Thyroid gland (tissue), 4 donors: ENCODE data around the gene SPRY1. TPM values are rescaled to one million over a fixed set of nuclear protein-coding genes. Genes with fewer than 3 reads are reported as not detected.

Experiments
- DNase-seq, 2 donors: peaks; one replicate each; pipeline ENCODE4 v3.0.0-alpha.2; 2019
- H3K27ac ChIP-seq, 3 donors: fragments of 200-600 bp; sonication (generic); 1 replicate in 2 of 3; 2 replicates in 1 of 3; pipeline ENCODE4 v1.5.1; 2016 to 2019; ENCODE audit warnings: mild to moderate bottlenecking in 1 of 3, moderate library complexity in 1 of 3
- H3K27me3 ChIP-seq: fragments of 200-600 bp; sonication (generic); one replicate; pipeline ENCODE4 v1.5.1; 2019
- H3K36me3 ChIP-seq, 2 donors: fragments of 200-600 bp; sonication (generic); one replicate each; pipeline ENCODE4 v1.5.1; 2016 to 2019
- H3K4me1 ChIP-seq, 2 donors: fragments of 200-600 bp; sonication (generic); one replicate each; pipeline ENCODE4 v1.5.1; 2017 to 2019
- H3K4me3 ChIP-seq, 3 donors: fragments of 200-600 bp; sonication (generic); replicated peaks in 1 of 3; 1 replicate in 2 of 3; 2 replicates in 1 of 3; pipeline ENCODE4 v1.5.1; 2016; ENCODE audit warnings: mild to moderate bottlenecking in 1 of 3
- H3K9me3 ChIP-seq: fragments of 200-600 bp; sonication (generic); one replicate; pipeline ENCODE4 v1.5.1; 2017
- POLR2A ChIP-seq, 2 donors: fragments of 450-650 bp; IDR thresholded peaks; one replicate each; pipeline ENCODE4 v1.6.1; 2017; ENCODE audit warnings: antibody characterized with exemption in 2 of 2, mild to moderate bottlenecking in 2 of 2, moderate library complexity in 1 of 2
- WGBS, 2 donors: methylation state at CpG; one replicate each; pipeline ENCODE4 v1.1.5; 2017; 5-methylcytosine and 5-hydroxymethylcytosine counted together
- intact Hi-C: fragments of 100-400 bp; cut with DNase I; formaldehyde crosslinking; loops from one replicate; pipeline ENCODE4 v1.15.1; 2023
- total RNA-seq, 4 donors: library from RNA; depleted of rRNA; stranded (reverse); fragments of >200 nt; gene quantifications; one replicate each; pipeline ENCODE4 v1.2.3, GENCODE V29; 2016
- TF ChIP-seq, protein P1 (sequence below), 6 experiments: fragments of 200-600 bp in 3 of 6; fragments of 450-650 bp in 3 of 6; sonication (generic) in 3 of 6; IDR thresholded peaks; one replicate each; pipeline ENCODE4 v1.5.1; 2016 to 2019; ENCODE audit warnings: antibody characterized with exemption in 6 of 6, mild to moderate bottlenecking in 2 of 6, inconsistent platforms in 1 of 6, moderate library complexity in 1 of 6

SPRY1 gene
- total RNA-seq, 4 donors from 2014 or later, result 52.2 to 142 (median 100) TPM

DNA sequence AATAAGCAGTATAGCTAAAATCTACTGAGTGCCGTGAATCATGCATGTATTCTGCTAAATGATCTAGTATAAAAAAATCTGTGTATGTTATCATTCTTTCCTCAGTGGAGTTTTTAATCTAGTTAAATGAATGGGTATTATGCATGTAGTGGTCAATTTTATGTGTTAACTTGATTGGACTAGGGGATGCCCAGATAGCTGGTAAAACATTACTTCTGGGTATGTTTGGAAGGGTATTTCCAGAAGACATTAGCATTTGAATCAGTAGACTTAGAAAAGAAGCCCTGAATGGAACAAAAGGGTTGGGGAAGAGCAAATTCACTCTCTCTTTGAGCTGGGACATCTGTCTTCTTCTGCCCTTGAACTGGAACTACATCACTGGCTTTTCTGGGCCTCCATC is 34.5 kb upstream of the SPRY1 start:
- no peaks in the 10 kb centered on the region for H3K36me3 ChIP-seq
- no peaks in the 10 kb centered on the region for H3K9me3 ChIP-seq
- DNase-seq, result no peak
- H3K27me3 ChIP-seq, result no peaks in the 10 kb centered on the region
- H3K4me1 ChIP-seq, result peaks cover 0 to 11% of the 10 kb centered on the region in 2 donors
- WGBS, 2 donors, result 88 to 98% methylated on average over 1 of the region's 1 CpG
- TF ChIP-seq POLR2A (IDR thresholded peaks at IDR 0.05), result no peak
- TF ChIP-seq, protein P1, sequence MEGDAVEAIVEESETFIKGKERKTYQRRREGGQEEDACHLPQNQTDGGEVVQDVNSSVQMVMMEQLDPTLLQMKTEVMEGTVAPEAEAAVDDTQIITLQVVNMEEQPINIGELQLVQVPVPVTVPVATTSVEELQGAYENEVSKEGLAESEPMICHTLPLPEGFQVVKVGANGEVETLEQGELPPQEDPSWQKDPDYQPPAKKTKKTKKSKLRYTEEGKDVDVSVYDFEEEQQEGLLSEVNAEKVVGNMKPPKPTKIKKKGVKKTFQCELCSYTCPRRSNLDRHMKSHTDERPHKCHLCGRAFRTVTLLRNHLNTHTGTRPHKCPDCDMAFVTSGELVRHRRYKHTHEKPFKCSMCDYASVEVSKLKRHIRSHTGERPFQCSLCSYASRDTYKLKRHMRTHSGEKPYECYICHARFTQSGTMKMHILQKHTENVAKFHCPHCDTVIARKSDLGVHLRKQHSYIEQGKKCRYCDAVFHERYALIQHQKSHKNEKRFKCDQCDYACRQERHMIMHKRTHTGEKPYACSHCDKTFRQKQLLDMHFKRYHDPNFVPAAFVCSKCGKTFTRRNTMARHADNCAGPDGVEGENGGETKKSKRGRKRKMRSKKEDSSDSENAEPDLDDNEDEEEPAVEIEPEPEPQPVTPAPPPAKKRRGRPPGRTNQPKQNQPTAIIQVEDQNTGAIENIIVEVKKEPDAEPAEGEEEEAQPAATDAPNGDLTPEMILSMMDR (IDR thresholded peaks at IDR 0.05), result no peak
- H3K27ac ChIP-seq, result no peak overlapping the region
- no peak overlapping the region for H3K4me3 ChIP-seq
- intact Hi-C loops, result no loop called here

DNA sequence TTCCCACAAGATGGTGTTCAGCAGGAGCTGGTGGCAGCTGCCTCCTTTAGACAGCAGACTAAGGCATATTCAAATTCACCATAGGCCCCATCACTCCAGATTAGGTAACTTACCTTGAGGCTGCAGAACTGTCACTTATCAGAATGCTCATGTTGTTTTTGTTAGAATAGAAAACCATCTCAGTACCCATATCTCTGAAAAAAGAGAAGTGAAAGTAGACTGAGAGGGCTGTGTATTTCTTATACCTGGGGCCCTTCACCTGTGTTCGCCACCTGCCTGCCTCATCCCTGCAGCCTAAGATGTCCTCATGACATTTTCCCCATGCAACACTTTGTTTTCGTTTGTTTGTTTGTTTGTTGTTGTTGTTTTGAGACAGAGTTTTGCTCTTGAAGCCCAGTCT is 32.9 kb upstream of the SPRY1 start:
- intact Hi-C loops, result no loop called here
- no peak for DNase-seq
- H3K27ac ChIP-seq, result no peak overlapping the region
- no peak overlapping the region for H3K4me3 ChIP-seq
- peaks cover 0 to 11% of the 10 kb centered on the region in 2 donors for H3K4me1 ChIP-seq
- no peak for TF ChIP-seq POLR2A (IDR thresholded peaks at IDR 0.05)
- TF ChIP-seq, protein P1 (IDR thresholded peaks at IDR 0.05), result no peak
- no peaks in the 10 kb centered on the region for H3K9me3 ChIP-seq
- H3K27me3 ChIP-seq, result no peaks in the 10 kb centered on the region
- WGBS, 2 donors, result 95 to 99% methylated on average over 2 of the region's 2 CpGs
- no peaks in the 10 kb centered on the region for H3K36me3 ChIP-seq

DNA sequence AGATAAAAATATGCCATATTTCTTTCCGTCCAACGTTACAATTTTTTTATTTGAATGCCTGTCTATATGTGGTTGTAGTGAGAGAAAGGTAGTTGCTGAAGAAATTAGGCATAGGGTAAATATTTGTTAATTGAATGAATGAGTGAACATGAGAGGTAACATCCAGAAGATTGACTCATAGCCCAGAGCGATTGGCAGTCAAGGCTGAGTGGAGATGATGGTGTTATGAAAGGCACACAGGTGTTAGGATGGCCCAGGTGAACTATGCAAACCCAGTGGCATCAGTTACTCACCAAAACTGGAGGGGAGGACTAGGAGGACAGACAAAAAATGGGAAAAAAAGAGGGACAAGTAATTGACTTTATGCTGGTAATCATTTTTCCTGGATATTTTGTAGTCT is 31.7 kb upstream of the SPRY1 start:
- intact Hi-C loops, result no loop called here
- no peak for DNase-seq
- Histone ChIP-seq H3K4me1 (peaks cover 0 to 11% of the 10 kb centered on the region in 2 donors), H3K4me3 (no peak overlapping the region), H3K27ac (no peak overlapping the region), H3K36me3 (no peaks in the 10 kb centered on the region), H3K9me3 (no peaks in the 10 kb centered on the region), H3K27me3 (no peaks in the 10 kb centered on the region)
- TF ChIP-seq, protein P1 (IDR thresholded peaks at IDR 0.05), result no peak
- no peak for TF ChIP-seq POLR2A (IDR thresholded peaks at IDR 0.05)
- 81% methylated on average over 3 of the region's 3 CpGs for WGBS, 2 donors

DNA sequence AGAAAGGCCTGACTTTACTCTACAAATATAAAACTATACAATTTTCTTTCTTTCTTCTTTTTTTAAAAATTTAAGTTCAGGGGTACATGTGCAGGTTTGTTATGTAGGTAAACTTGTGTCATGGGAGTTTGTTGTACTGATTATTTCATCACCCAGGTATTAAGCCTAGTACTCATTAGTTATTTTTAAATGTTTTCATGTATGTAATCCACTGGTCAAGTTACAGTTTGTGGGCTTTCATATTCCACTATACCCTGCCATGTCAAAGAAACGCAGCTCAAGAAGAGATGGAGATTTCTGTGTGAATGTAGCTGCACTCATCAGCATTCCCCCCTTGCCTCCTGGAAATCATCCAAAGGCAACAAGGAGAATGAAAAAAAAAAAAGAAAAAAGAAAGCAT is 31.2 kb upstream of the SPRY1 start:
- TF ChIP-seq POLR2A (IDR thresholded peaks at IDR 0.05), result no peak
- TF ChIP-seq, protein P1 (IDR thresholded peaks at IDR 0.05), result no peak
- 83% methylated on average over 1 of the region's 1 CpG for WGBS, 2 donors
- H3K4me1 ChIP-seq, result peaks cover 0 to 10% of the 10 kb centered on the region in 2 donors
- no peaks in the 10 kb centered on the region for H3K27me3 ChIP-seq
- H3K4me3 ChIP-seq, result no peak overlapping the region
- no peak for DNase-seq
- no peaks in the 10 kb centered on the region for H3K9me3 ChIP-seq
- no peak overlapping the region for H3K27ac ChIP-seq
- intact Hi-C loops, result no loop called here
- no peaks in the 10 kb centered on the region for H3K36me3 ChIP-seq

DNA sequence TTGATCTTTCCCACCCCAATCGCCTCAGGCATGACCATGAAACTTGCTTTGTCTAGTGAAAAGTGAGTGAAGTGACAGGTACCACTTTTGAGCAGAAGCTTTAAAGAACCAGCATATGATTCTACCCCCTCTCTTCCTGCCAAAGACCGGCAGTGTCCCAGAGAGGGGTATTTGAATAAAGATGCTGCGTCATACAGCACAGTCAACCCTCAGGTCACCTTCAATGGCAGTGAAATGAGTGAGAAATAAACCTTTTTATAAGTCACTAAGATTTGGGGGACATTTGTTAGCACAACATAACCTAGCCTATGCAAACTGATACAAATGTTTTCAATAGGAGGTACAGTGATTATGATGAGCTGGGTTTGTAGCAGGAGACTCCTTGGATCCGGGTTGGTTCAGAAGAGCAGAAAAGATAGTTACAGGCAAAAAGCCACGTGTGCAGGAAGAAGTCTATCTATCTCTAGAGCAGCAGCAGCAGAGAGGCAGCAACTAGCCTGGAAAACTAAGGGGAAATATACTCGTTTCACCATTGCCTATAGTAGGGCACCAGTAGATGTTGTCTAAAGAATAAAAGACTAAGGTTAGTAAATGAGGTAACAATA is 30.3 kb upstream of the SPRY1 start:
- Histone ChIP-seq H3K4me3 (no peak overlapping the region), H3K27ac (no peak overlapping the region), H3K36me3 (no peaks in the 10 kb centered on the region), H3K4me1 (peaks cover 0 to 2% of the 10 kb centered on the region in 2 donors), H3K9me3 (no peaks in the 10 kb centered on the region), H3K27me3 (no peaks in the 10 kb centered on the region)
- WGBS, 2 donors, result 86 to 89% methylated on average over 6 of the region's 6 CpGs
- TF ChIP-seq POLR2A (IDR thresholded peaks at IDR 0.05), result no peak
- TF ChIP-seq, protein P1 (IDR thresholded peaks at IDR 0.05), result no peak
- DNase-seq, result no peak
- intact Hi-C loops, result no loop called here
